SIG-M5 treated with dmso at 0.1 percent for 504 hours (cell line): ENCODE measurements around the gene DDAH2.

Experiments used
- DNase-seq: peaks from one replicate; lab custom pipeline; 2025; ENCODE audit not compliant: unreplicated experiment; lab: John Stamatoyannopoulos, UW

DDAH2 gene

DNA sequence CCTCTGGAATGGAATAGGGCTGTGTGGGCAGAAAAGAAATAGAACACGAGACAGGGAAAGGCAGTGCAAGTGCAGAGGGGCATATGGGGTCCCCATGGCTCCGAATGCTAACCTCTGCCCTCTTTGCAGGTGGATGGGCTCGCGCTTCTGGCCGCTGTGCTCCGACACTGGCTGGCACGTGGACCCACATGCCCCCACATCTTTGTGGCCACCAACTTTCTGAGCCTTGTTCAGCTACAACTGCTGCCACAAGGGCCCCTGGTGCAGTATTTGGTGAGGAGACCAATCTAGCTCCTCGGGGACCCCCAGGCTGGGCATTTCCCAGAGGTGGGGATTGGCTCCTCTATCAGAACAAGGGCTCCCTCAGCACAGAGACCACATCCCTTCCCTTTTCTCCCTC, 32.2 kb upstream of the DDAH2 start:
- DNase-seq, result no peak

DNA sequence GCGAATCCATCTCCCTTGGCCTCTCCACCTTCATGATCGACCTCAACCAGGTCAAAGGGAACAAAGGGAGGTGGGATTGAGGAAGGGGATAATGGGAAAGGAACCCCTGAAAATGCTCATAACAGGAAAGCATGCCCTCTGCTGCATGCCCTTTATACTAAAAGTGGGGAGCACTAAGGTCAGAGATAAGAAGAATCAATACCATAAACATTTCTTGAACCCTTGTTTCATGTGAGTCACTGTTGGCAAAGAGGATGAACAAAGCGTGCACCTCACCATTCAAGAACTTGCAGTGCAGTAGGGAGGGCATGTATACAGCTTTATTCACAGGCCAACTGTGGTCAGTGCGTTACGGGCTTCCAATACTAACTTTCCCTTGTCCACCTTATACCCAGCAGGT, 31.7 kb upstream of the DDAH2 start:
- no peak for DNase-seq

GRCh38 chr6:31758281-31758680, 29.2 kb upstream of the DDAH2 start:
- no peak for DNase-seq

DNA sequence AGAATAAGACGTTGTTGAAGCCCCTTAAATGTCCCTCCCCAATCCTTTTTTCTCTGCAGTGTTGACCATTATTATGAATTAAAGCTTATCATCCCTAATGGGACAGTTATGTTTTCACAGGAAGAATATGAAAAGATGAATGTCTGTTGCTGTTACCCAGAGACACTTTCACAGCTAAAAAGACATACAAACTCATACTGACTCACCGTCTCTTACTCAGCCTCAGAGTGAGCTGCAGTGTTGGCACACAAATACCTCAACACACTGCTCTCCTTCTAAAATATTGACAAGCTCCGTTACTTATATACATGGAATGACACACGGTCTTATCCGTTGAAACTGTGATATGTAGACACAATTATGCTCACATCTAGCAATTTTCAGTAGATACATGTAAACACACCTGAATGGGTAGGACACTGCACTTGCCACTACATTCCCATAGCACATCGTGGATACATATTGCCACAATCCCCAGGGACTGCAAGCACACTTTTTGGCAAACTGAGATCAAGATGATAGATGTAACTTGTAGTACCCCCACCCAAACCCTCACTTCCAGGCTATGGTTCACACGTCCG, 23.7 kb upstream of the DDAH2 start:
- no peak for DNase-seq

- DNase-seq, result no peak
Measured at GRCh38 chr6:31750411-31751022, 21.4 kb upstream of the DDAH2 start.

GRCh38 chr6:31749301-31750036, 20.4 kb upstream of the DDAH2 start:
- DNase-seq, result no peak

DNA sequence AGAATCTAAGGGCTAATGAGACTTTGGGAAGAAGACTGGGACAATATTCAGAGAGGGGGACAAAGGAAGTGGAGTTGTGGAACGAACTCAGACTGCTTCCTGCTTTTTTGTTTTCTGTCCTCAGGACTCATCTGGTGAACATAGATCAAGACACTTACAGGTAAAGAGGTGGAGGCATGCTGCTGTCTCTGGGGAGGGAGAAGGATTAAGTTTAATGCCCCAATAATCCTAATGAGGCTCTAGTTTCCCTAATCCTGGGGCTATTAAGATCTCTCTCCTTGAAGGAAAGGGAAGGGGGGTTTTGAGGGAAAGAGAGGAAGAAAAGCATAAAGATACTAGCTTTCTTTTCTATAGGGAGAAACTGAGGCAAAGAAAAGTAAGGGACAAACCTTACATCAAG, 15.3 kb upstream of the DDAH2 start:
- no peak for DNase-seq

GRCh38 chr6:31742894-31743293, 13.8 kb upstream of the DDAH2 start:
- DNase-seq, result no peak

- DNase-seq, result no peak
Measured at GRCh38 chr6:31741815-31742214, 12.7 kb upstream of the DDAH2 start.

DNA sequence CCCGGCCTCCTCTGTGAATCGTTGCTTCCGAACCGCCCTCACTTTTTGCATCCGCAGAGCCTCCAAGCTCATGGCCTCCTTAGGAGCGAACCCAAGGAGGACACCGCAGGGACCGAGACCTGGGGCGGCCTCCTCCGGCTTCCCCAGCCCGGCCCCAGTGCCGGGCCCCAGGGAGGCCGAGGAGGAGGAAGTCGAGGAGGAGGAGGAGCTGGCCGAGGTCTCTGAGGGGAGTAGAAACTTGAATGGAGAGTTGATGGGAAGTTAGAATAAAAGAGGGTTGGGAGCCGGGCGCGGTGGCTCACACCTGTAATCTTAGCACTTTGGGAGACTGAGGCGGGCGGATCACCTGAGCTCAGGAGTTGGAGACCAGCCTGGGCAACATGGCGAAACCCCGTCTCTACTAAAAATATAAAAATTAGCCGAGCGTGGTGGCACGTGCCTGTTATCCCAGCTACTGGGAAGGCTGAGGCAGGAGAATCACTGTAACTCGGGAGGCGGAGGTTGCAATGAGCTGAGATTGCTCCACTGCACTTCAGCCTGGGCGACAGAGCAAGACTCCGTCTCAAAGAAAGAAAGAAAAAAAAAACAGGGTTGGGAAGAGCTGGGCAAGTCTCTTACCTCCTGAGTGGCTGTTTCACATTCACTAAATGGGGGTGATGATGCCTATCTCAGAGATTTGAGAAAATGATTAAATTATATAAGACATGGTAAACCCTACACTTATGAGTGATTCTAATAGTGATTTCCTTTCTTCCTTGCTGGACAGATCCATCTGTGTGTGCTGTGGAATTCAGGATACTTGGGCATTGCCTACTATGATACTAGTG, 11.5 kb upstream of the DDAH2 start:
- peak; percentile 61 for DNase-seq

DNA sequence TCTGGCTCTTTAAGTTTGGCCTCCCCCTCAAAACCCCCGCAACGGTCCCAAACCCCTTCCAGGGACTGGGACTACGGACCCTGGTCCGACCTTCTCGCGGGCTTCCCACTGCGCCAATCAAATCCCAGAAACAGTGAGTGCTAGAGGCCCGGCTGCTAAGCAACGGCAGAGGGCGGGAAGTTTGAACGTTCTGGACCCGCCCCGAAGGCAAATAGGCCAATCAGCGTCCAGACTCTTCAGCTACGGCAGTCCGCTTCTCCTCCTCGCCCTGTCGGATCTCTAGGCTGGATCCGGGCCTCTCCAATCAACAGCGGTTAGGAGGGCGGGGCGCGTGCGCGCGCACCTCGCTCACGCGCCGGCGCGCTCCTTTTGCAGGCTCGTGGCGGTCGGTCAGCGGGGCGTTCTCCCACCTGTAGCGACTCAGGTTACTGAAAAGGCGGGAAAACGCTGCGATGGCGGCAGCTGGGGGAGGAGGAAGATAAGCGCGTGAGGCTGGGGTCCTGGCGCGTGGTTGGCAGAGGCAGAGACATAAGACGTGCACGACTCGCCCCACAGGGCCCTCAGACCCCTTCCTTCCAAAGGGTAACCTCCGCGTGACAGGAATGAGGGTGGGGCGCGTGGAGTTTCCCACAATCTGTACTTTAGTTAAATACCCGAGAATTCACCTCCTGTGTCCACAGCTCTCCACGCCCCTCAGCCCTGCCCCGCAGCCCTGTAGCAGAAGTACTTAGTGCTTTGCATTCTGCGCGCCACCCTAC, 10.7 kb upstream of the DDAH2 start, which contains the start of gene MSH5:
MSH5 (plus strand) TSS at position 367 of the 758 bp plus-strand sequence. CDS start 462 bp downstream, outside the sequence.
- DNase-seq, result peak; percentile 99

DNA sequence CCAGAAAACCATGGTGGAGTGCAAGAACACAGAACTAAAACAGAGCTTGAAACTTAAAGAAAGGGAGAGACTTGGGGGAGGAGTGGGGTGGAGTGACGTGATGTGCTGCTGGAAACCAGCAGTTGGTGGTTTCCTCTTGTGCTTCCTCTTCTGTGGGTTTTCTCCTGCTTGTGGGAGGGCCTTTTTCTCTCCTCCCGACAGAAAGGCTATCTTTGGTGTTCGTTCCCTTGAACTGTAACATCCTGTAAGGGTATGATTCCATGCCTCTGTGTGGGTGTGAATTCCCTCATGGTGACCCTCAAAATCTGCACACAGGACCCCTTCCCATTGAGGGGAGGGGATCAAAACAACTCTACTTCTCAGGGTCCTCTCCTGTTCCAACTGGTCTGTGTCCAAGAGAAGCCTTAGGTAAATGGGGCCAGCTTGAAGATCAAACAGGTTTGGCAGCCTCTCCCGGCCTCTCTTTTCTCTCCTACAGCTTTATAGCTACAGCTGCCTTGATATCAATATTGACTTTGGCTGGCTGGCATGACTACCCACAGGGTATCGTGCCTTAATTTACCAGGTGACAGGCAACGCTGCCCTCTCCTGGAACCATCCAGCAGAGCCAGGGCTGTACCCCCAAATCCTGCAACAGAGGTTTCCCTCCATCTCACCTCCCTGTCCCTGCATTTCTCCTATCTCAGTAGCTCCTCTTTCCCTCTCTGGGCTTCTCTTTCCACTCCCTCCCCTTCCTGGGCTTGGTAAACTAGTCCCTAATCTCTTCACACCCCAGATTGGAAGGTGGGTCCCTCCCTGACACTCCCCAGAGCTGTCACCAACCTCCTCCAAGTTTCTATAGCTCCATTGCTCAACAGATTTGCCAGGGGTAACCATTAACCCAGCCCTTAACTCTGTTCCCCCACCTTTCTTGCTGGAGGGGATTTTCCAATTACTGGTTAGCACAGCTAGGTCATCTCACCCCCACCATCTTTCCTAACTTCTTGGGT, 9.2 kb upstream of the DDAH2 start:
- peak; percentile 98 for DNase-seq

- peak; percentile 83 for DNase-seq
Measured at GRCh38 chr6:31737315-31737990, 8.4 kb upstream of the DDAH2 start.

DNA sequence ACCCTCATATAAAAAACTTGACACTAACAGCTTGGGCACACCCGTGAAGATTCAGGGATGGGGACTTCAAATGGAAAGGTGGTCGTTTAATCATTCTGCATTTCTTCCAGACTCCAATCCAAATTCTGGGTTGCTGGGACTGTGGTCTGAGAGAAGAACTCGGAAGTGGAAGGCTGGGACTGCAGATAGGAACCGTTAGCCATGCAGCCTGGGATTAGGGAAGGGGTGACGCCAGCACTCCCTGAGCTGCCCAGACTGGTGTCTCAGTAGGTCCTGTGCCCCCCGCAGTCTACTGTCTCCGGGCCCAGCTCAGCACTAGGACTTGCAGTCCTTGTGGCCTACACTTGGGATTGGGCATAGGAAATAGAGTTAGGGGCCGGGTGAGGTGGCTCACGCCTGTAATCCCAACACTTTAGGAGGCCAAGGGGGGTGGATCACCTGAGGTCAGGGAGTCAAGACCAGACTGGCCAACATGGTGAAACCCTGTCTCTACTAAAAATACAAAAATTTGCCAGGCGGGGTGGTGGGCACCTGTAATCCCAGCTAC, 7.7 kb upstream of the DDAH2 start:
- no peak for DNase-seq

GRCh38 chr6:31736021-31736767, 7.1 kb upstream of the DDAH2 start, which contains the start of gene CLIC1:
CLIC1 (minus strand) TSS chr6:31736530; CDS start chr6:31736300, 230 bp downstream.
- peak; percentile 84 for DNase-seq

DNA sequence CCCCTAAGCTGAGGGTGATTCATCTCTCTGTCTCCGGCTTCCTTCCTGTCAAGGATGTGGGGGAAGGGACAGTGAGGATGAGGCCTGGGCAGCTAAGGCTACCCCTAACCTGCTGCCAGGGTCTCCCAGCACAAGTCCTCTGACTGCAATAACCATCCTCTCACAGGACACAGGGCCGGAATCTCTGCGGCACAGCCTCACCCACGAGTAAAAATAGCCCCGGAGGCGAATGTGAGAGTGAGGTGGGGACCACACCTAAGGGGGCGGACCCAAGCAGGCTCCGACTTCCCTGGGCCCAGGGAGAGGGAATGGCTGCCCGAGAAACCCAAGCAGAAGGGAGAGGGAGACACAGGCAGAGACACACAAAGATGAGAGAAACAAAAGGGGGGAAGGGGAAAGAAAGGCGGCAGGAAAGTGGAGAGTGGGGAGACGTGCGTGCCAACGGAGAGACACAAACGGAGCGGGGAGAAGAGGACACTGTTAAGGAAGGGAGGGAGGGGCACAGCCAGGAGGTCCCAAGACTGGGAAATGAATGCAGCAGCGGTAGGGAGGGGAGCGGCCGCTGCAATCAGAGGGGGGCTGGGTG, 5.8 kb upstream of the DDAH2 start:
- peak; percentile 83 for DNase-seq

- no peak for DNase-seq
Measured at GRCh38 chr6:31734247-31734820, 5.2 kb upstream of the DDAH2 start.
